ENCODE data around the gene ZNF616. TPM values are rescaled to one million over a fixed set of nuclear protein-coding genes. Genes with fewer than 3 reads are reported as not detected.
"Not testable (repeated sequence)": the region's sequence is repeated elsewhere in the genome, so short reads cannot be mapped to it uniquely, and the experiment has no call there.

Gene ZNF616
- total RNA-seq, 4 donors from 2014 or later: 5.1 to 12.2 (median 6.6) TPM

DNA sequence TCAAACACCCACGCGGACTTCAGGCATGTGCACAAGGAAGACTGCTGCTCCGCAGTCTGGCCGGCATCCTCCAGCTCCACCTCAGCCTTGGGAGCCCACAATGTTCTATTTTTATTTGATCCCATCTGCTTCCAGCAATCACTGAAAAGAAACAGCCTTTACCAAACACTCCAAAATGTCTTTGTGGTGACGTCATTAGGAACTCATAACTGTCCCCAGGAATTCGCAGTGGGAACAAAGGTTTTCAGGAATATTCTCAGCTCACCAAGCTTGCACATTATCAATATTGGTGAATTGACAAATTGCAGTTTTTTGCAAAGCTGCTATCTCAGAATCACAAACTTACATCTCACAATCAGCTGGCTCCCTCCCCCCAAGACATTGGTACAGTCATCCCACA lies 29.0 kb downstream of the ZNF616 start:
- Histone ChIP-seq H3K36me3 (peaks cover 8% of the 10 kb centered on the region), H3K9me3 (peaks cover 65% of the 10 kb centered on the region), H3K27me3 (no peaks in the 10 kb centered on the region), H3K4me1 (no peaks in the 10 kb centered on the region), H3K27ac (no peak overlapping the region), H3K4me3 (no peak overlapping the region)
- TF ChIP-seq POLR2A (IDR thresholded peaks at IDR 0.05) (no peak), POLR2AphosphoS5 (IDR thresholded peaks at IDR 0.05) (no peak), CTCF (IDR thresholded peaks at IDR 0.05) (no peak), EP300 (IDR thresholded peaks at IDR 0.05) (no peak)
- no peak for DNase-seq (ENCODE audit: low spot score in 2 of 2)
- WGBS: 92% methylated on average over 6 of the region's 6 CpGs

- Histone ChIP-seq H3K36me3 (no peaks in the 10 kb centered on the region), H3K27me3 (no peaks in the 10 kb centered on the region), H3K4me3 (no peak overlapping the region), H3K4me1 (no peaks in the 10 kb centered on the region), H3K9me3 (peaks cover 41% of the 10 kb centered on the region), H3K27ac (no peak overlapping the region)
- TF ChIP-seq EP300 (IDR thresholded peaks at IDR 0.05): no peak
- DNase-seq (ENCODE audit: low spot score in 2 of 2): no peak
- 97% methylated on average over 1 of the region's 1 CpG for WGBS
Measured at GRCh38 chr19:52102782-52103181, 37.0 kb downstream of the ZNF616 start.

DNA sequence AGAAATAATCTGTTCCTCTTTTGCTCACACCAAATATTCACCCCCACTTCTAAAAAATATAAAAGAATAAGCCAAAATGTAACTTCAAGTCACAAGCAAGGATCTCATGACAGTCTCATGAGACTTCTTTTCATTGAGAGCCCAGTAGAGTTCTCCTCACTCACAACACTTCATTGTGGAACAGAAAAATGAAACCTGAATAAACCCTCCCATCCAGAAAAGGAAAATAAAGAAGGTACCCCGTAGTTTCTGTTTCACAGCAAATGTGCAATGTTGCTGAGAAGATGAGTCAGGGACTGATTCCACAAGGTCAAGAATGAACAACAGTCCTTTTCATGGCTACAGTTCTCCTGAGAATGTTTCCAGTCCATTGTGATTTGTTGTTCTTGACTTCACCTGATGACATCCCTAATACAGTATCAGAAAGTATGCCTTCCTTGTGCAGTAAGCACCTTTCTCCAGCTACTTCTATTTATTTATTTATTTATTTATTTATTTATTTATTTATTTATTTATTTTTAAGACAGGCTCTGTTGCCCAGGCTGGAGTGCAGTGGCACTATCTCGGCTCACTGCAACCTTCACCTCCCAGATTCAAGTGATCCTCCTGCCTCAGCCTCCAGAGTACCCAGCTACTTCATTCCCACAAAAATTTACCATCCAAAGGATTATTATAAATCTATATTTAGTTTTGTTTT lies 37.7 kb downstream of the ZNF616 start:
- WGBS: 73% methylated on average over 2 of the region's 2 CpGs
- H3K27ac ChIP-seq: no peak overlapping the region
- H3K9me3 ChIP-seq: peaks cover 37% of the 10 kb centered on the region

GRCh38 chr19:52099497-52100138 lies 40.1 kb downstream of the ZNF616 start:
- Histone ChIP-seq H3K27ac (no peak overlapping the region), H3K9me3 (peaks cover 34% of the 10 kb centered on the region), H3K4me3 (no peak overlapping the region), H3K27me3 (no peaks in the 10 kb centered on the region), H3K4me1 (peaks cover under 1% of the 10 kb centered on the region), H3K36me3 (no peaks in the 10 kb centered on the region)
- WGBS: 85% methylated on average over 2 of the region's 2 CpGs
- DNase-seq (ENCODE audit: low spot score in 2 of 2): no peak
- TF ChIP-seq POLR2AphosphoS5 (IDR thresholded peaks at IDR 0.05) (no peak), CTCF (IDR thresholded peaks at IDR 0.05) (no peak), EP300 (IDR thresholded peaks at IDR 0.05) (no peak), POLR2A (IDR thresholded peaks at IDR 0.05) (no peak)

More for the DNA sequence above, 37.7 kb downstream of the ZNF616 start:
- no peaks in the 10 kb centered on the region for H3K36me3 ChIP-seq
- H3K4me3 ChIP-seq: no peak overlapping the region
- no peaks in the 10 kb centered on the region for H3K27me3 ChIP-seq
- TF ChIP-seq CTCF (IDR thresholded peaks at IDR 0.05): no peak
- TF ChIP-seq EP300 (IDR thresholded peaks at IDR 0.05): no peak
- no peak for TF ChIP-seq POLR2AphosphoS5 (IDR thresholded peaks at IDR 0.05)
- no peak for TF ChIP-seq POLR2A (IDR thresholded peaks at IDR 0.05)
- no peaks in the 10 kb centered on the region for H3K4me1 ChIP-seq
- no peak for DNase-seq (ENCODE audit: low spot score in 2 of 2)

- H3K4me3 ChIP-seq: peak overlapping the region; percentile 94
- DNase-seq (ENCODE audit: low spot score in 2 of 2); H3K27ac ChIP-seq; H3K27me3 ChIP-seq: not testable (repeated sequence)
- H3K4me1 ChIP-seq: peaks cover 17% of the 10 kb centered on the region
- WGBS: 85% methylated on average over 3 of the region's 3 CpGs
- H3K9me3 ChIP-seq: peaks cover 21% of the 10 kb centered on the region
- peaks cover 14% of the 10 kb centered on the region for H3K36me3 ChIP-seq
Measured at GRCh38 chr19:52096416-52096815, 43.3 kb downstream of the ZNF616 start.

DNA sequence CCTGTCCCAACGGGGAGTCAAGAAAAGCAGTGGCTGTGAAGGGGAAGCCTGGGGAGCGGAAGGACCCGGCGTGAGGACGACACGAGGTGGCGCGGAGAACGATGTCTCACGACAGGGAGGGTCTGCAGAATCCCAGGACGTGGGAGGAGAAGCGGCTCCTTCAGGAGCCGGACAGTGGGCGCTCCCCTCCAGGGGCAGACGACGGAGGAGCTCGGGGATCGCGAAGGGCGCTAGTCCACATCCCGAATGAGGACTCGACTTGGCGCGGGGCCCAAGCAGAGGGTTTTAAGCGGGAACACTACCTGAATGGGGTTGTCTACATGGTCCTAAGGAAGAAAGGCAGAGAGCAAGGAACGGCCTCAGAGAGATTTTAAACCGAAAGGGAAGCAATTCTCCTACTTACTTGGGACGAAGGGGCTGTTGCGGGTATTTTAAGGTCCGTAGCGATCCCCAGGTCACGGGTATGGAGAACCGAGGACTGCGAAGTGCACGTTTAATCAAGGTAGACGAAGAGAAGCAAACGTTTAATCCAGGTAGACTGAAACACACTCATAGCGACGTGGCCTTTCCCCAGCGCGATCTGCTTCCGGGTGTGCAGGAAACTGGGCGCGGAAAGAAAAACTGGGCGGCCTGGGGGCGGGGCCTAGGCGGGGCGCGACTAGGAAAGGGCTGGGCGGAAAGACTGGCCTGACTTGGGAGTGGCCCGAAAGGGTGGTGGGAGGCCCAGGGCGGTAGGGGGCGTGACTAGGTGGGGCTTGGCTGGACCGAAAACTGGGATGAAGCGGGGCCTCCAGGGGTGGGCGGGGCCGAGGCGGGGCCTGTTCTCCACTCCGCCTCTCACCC lies 44.3 kb downstream of the ZNF616 start, which contains the start of gene ZNF841:
Gene ZNF841 (minus strand): TSS at position 594 of the 843 bp plus-strand sequence. CDS start 10,964 bp downstream, outside the sequence.
- H3K27ac ChIP-seq: peak within 1 kb of the TSS; percentile 88
- TF ChIP-seq POLR2A (IDR thresholded peaks at IDR 0.05) (peak; percentile 14 to 61), CTCF (IDR thresholded peaks at IDR 0.05) (no peak), EP300 (IDR thresholded peaks at IDR 0.05) (no peak), POLR2AphosphoS5 (IDR thresholded peaks at IDR 0.05) (peak in 1 of 3 donors; percentile 83)
- H3K9me3 ChIP-seq: peaks cover 23% of the 10 kb centered on the region
- DNase-seq (ENCODE audit: low spot score in 2 of 2): peak; percentile 97
- H3K27me3 ChIP-seq: no peaks in the 10 kb centered on the region
- peaks cover 19% of the 10 kb centered on the region for H3K36me3 ChIP-seq
- WGBS: 1% methylated on average over 41 of the region's 59 CpGs
- peak within 1 kb of the TSS; percentile 94 for H3K4me3 ChIP-seq
- peaks cover 17% of the 10 kb centered on the region for H3K4me1 ChIP-seq
